H1 (cell line): ENCODE data around the gene TP53I13. TPM values are rescaled to one million over a fixed set of nuclear protein-coding genes. Genes with fewer than 3 reads are reported as not detected.

Source experiments
- CTCF ChIA-PET: fragments of 300-600 bp; sonication (Branson Sonifier 250); formaldehyde crosslinking; loops from one replicate; lab custom pipeline; 2021; ENCODE audit not compliant: partially characterized antibody; lab: Charles Lee
- POLR2A ChIA-PET: fragments of 300-600 bp; sonication (Branson Sonifier 250); formaldehyde crosslinking; loops from one replicate; lab custom pipeline; 2021; ENCODE audit warnings: inconsistent platforms; ENCODE audit not compliant: partially characterized antibody; lab: Charles Lee
- DNase-seq, 2 experiments: peaks; one replicate each; pipeline versions ENCODE4 v3.0.0 to v3.0.0-alpha.2; 2010 to 2022; ENCODE audit warnings: low spot score in 2 of 2, low read depth in 1 of 2, mixed read lengths in 1 of 2
- FAIRE-seq: peaks from 2 replicates; lab custom pipeline; 2011; peaks lifted over from hg19 to GRCh38; lab: Jason Lieb, UNC
- H2AFZ ChIP-seq: 2 replicates; pipeline ENCODE4 v1.8.1; 2012; ENCODE audit warnings: low read length, inconsistent platforms
- H2AK5ac ChIP-seq: 2 replicates; pipeline ENCODE4 v1.6.1; 2013; ENCODE audit warnings: low read depth, low read length
- H2BK120ac ChIP-seq: replicated peaks from 2 replicates; pipeline ENCODE3; 2013; ENCODE audit warnings: low read depth, low read length, inconsistent platforms
- H2BK12ac ChIP-seq: 2 replicates; pipeline ENCODE4 v1.6.1; 2013; ENCODE audit warnings: low read depth, low read length
- H2BK15ac ChIP-seq: 2 replicates; pipeline ENCODE4 v1.6.1; 2013; ENCODE audit warnings: low read length
- H2BK20ac ChIP-seq: 2 replicates; pipeline ENCODE4 v1.6.1; 2013; ENCODE audit warnings: low read length
- H2BK5ac ChIP-seq: 2 replicates; pipeline ENCODE4 v1.6.1; 2013; ENCODE audit warnings: low read depth, low read length
- H3K14ac ChIP-seq: 2 replicates; pipeline ENCODE4 v1.6.1; 2013; ENCODE audit warnings: inconsistent platforms; ENCODE audit not compliant: insufficient read length
- H3K18ac ChIP-seq: 2 replicates; pipeline ENCODE4 v1.6.1; 2013; ENCODE audit warnings: low read length; ENCODE audit errors: extremely low read depth
- H3K23ac ChIP-seq: 2 replicates; pipeline ENCODE4 v1.6.1; 2013; ENCODE audit warnings: inconsistent platforms; ENCODE audit not compliant: insufficient read length
- H3K23me2 ChIP-seq: 2 replicates; pipeline ENCODE4 v1.6.1; 2013; ENCODE audit warnings: low read depth, low read length
- H3K27ac ChIP-seq: 2 replicates; pipeline ENCODE4 v1.6.1; 2011; ENCODE audit warnings: low read depth, low read length, inconsistent platforms
- H3K27me3 ChIP-seq, 4 experiments: replicated peaks in 1 of 4; 1 replicate in 1 of 4; 2 replicates in 3 of 4; pipeline versions ENCODE4 v1.6.1 to v1.8.1; 2011 to 2013; ENCODE audit warnings: low read length in 3 of 4, mild to moderate bottlenecking in 3 of 4, inconsistent platforms in 2 of 4, mixed read lengths in 2 of 4, moderate library complexity in 1 of 4; ENCODE audit not compliant: control insufficient read depth in 3 of 4, insufficient read depth in 3 of 4; ENCODE audit errors: extremely low read depth in 1 of 4
- H3K36me3 ChIP-seq, 4 experiments: 2 replicates each; pipeline versions ENCODE4 v1.6.1 to v1.8.1; 2011 to 2013; ENCODE audit warnings: mild to moderate bottlenecking in 4 of 4, low read length in 3 of 4, moderate library complexity in 2 of 4, control low read depth in 1 of 4, inconsistent platforms in 1 of 4; ENCODE audit not compliant: insufficient read depth in 4 of 4, control insufficient read depth in 2 of 4
- H3K4ac ChIP-seq: replicated peaks from 2 replicates; pipeline ENCODE3; 2013; ENCODE audit warnings: low read length, low read depth, mixed read lengths, inconsistent platforms; ENCODE audit not compliant: insufficient read length
- H3K4me1 ChIP-seq, 4 experiments: replicated peaks in 1 of 4; 1 replicate in 1 of 4; 2 replicates in 3 of 4; pipeline versions ENCODE4 v1.6.1 to v1.8.1; 2011 to 2013; ENCODE audit warnings: low read length in 3 of 4, inconsistent platforms in 2 of 4, mixed read lengths in 1 of 4; ENCODE audit not compliant: insufficient read depth in 4 of 4, control insufficient read depth in 3 of 4
- H3K4me2 ChIP-seq, 2 experiments: 2 replicates each; pipeline versions ENCODE4 v1.6.1 to v1.8.1; 2011 to 2013; ENCODE audit warnings: low read depth in 2 of 2, low read length in 2 of 2, control low read depth in 1 of 2, inconsistent platforms in 1 of 2, mild to moderate bottlenecking in 1 of 2; ENCODE audit not compliant: insufficient read depth in 1 of 2
- H3K4me3 ChIP-seq, 4 experiments: fragments of 200-600, 300-600 bp in 1 of 4; sonication (generic), shearing (Covaris generic), sonication (Bioruptor Twin) in 1 of 4; 2 replicates each; pipeline versions ENCODE4 v1.5.1 to v1.8.1; 2011 to 2016; ENCODE audit warnings: low read length in 4 of 4, low read depth in 3 of 4, control low read depth in 2 of 4, inconsistent platforms in 2 of 4, mild to moderate bottlenecking in 2 of 4, mixed read lengths in 1 of 4, moderate library complexity in 1 of 4; ENCODE audit not compliant: insufficient read depth in 2 of 4; ENCODE audit errors: extremely low read depth in 1 of 4
- H3K56ac ChIP-seq: replicated peaks from 2 replicates; pipeline ENCODE3; 2013; ENCODE audit warnings: low read depth, mild to moderate bottlenecking, mixed read lengths, low read length, inconsistent platforms; ENCODE audit not compliant: insufficient read length
- H3K79me1 ChIP-seq: 2 replicates; pipeline ENCODE4 v1.6.1; 2013; ENCODE audit warnings: low read depth, low read length, control low read depth
- H3K79me2 ChIP-seq, 2 experiments: 2 replicates each; pipeline versions ENCODE4 v1.6.1 to v1.8.1; 2012 to 2013; ENCODE audit warnings: low read length in 2 of 2, mild to moderate bottlenecking in 2 of 2, inconsistent platforms in 1 of 2; ENCODE audit not compliant: insufficient read depth in 2 of 2, control insufficient read depth in 1 of 2
- H3K9ac ChIP-seq, 4 experiments: replicated peaks in 1 of 4; 1 replicate in 1 of 4; 2 replicates in 3 of 4; pipeline versions ENCODE4 v1.6.1 to v1.8.1; 2011 to 2013; ENCODE audit warnings: low read depth in 3 of 4, low read length in 3 of 4, control low read depth in 2 of 4, mild to moderate bottlenecking in 2 of 4, moderate library complexity in 2 of 4, inconsistent platforms in 1 of 4; ENCODE audit errors: extremely low read depth in 1 of 4
- H3K9me3 ChIP-seq, 2 experiments: 2 replicates each; pipeline versions ENCODE4 v1.6.1 to v1.8.1; 2012 to 2013; ENCODE audit warnings: mild to moderate bottlenecking in 2 of 2, moderate library complexity in 2 of 2, control low read depth in 1 of 2, inconsistent platforms in 1 of 2, low read depth in 1 of 2, low read length in 1 of 2, mixed read lengths in 1 of 2; ENCODE audit not compliant: insufficient read depth in 2 of 2
- H4K20me1 ChIP-seq, 2 experiments: replicated peaks in 1 of 2; 2 replicates each; pipeline versions ENCODE3 to v1.8.1; 2011 to 2013; ENCODE audit warnings: inconsistent platforms in 2 of 2, low read length in 2 of 2, mild to moderate bottlenecking in 1 of 2; ENCODE audit not compliant: insufficient read depth in 2 of 2, control insufficient read depth in 1 of 2
- H4K5ac ChIP-seq: 2 replicates; pipeline ENCODE4 v1.6.1; 2013; ENCODE audit warnings: low read length, low read depth, mixed read lengths, inconsistent platforms; ENCODE audit not compliant: insufficient read length
- H4K8ac ChIP-seq: 2 replicates; pipeline ENCODE4 v1.8.0; 2013; ENCODE audit warnings: mild to moderate bottlenecking, moderate library complexity, low read length, inconsistent platforms; ENCODE audit not compliant: insufficient read depth; ENCODE audit errors: extremely low read depth
- H4K91ac ChIP-seq: replicated peaks from 2 replicates; pipeline ENCODE3; 2013; ENCODE audit warnings: low read length, mixed read lengths, inconsistent platforms; ENCODE audit not compliant: insufficient read length
- JUND ChIP-seq: IDR thresholded peaks from 2 replicates; pipeline ENCODE4 v1.6.1; 2011; ENCODE audit warnings: mild to moderate bottlenecking, improper control_type of control experiment, low read length
- SIN3A ChIP-seq, 2 experiments: IDR thresholded peaks in 1 of 2; conservative IDR thresholded peaks in 1 of 2; 2 replicates each; pipeline ENCODE4 v1.6.1; 2011 to 2012; ENCODE audit warnings: low read length in 2 of 2, improper control_type of control experiment in 1 of 2, low read depth in 1 of 2, mild to moderate bottlenecking in 1 of 2
- TAF1 ChIP-seq: IDR thresholded peaks from 2 replicates; pipeline ENCODE4 v1.6.1; 2011; ENCODE audit warnings: mild to moderate bottlenecking, low read depth, low read length
- TAF7 ChIP-seq: optimal IDR thresholded peaks from 2 replicates; pipeline ENCODE3; 2011; ENCODE audit warnings: low read depth, mild to moderate bottlenecking, inconsistent platforms, low read length, moderate library complexity, borderline replicate concordance
- TCF12 ChIP-seq: IDR thresholded peaks from 2 replicates; pipeline ENCODE4 v1.6.1; 2011; ENCODE audit warnings: low read depth, mild to moderate bottlenecking, low read length
- YY1 ChIP-seq: IDR thresholded peaks from 2 replicates; pipeline ENCODE4 v1.6.1; 2011; ENCODE audit warnings: low read depth, mild to moderate bottlenecking, low read length
- WGBS, 2 experiments: shearing (Covaris generic) in 1 of 2; methylation state at CpG; one replicate each; pipeline versions ENCODE4 v1.1.6 to v1.1.7; 2013 to 2015; ENCODE audit warnings: low lambda C conversion rate in 2 of 2, mixed read lengths in 2 of 2, inconsistent platforms in 1 of 2, low coverage in 1 of 2, missing lambda C conversion rate in 1 of 2; ENCODE audit not compliant: insufficient replicate concordance in 2 of 2, insufficient coverage in 1 of 2, insufficient read length in 1 of 2; ENCODE audit errors: extremely low coverage in 1 of 2, missing lambda C conversion rate in 1 of 2; 5-methylcytosine and 5-hydroxymethylcytosine counted together
- polyA plus RNA-seq, 7 experiments: library from polyadenylated mRNA; depleted of rRNA in 3 of 7; stranded (reverse) in 5 of 7; unstranded in 2 of 7; fragments of >200 nt in 5 of 7; fragments of 200-250 nt in 2 of 7; gene quantifications; 1 replicate in 5 of 7; 2 replicates in 1 of 7; 4 replicates in 1 of 7; pipeline versions ENCODE4 v1.2.1 to v1.2.3, GENCODE V29; 2011 to 2013; ENCODE audit warnings: missing spikeins in 2 of 7, mixed read lengths in 2 of 7
- total RNA-seq: library from RNA; stranded (reverse); fragmentation: NEBNext Ultra II Directional; extraction: Animal tissue kit (Norgen Biotek cat#: 25700); gene quantifications from 2 replicates; pipeline ENCODE4 v1.2.1, GENCODE V29; 2021
- TF ChIP-seq, protein P1 (sequence below): IDR thresholded peaks from 2 replicates; pipeline ENCODE4 v1.6.1; 2011; ENCODE audit warnings: low read length, improper control_type of control experiment
- TF ChIP-seq, protein P2 (sequence below): IDR thresholded peaks from 2 replicates; pipeline ENCODE4 v1.6.1; 2012; ENCODE audit warnings: inconsistent platforms

TP53I13 gene
- total and polyA plus RNA-seq, 2 of the 8 experiments (the other 6 are each of a cell fraction or from before 2014, with no cell fraction given) = 22.4 to 35.7 TPM

DNA sequence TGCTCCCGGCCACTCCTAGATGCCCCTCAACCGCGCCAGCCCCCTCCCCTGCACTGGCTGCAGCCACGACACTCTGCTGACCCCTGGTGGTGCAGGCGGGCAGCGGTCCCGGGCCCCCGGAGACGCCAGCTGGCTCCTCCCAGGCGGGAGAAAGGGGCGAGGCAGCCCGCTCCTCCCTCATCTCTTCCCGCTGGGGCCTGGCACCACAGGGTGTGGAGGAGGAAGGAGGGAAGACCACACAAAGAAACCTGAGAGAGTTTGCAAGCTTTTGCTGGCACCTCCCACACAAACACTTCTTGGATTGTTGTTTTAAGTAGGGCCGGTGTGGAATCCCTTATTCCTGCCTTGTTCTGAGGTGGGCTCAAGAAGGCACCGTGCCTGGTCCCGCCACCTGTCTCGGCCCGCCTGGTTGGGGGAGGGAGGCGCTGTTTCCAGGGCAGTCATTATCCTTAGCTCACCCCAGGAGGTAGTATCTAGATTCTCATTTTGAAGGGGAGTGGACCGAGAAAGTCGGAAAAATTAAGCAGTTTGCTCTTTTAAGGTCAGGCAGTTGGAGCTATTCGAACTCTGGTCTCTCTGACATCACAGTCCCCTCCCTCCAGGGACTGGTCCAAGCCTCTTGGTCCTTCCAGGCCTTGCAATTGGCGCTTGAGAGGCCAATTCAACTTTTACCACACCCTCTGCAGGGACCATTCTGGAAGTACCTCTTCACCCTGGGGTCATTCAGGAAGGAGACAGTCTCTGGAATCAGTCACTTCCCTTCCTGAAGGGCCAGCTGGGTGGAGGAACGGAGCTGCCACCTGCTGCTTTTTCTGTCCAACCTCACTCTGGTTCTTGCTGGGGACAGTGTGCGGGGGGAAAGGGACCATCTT, 23.5 kb downstream of the TP53I13 start:
- no peak overlapping the region for H2BK15ac ChIP-seq
- H3K23ac ChIP-seq = no peak overlapping the region
- no peak overlapping the region for H3K27ac ChIP-seq
- peak overlapping the region; percentile 93; the same call in 1 of the 2 replicates for H3K18ac ChIP-seq
- H3K9me3 ChIP-seq = no peaks in the 10 kb centered on the region
- peak overlapping the region; percentile 56 to 76 (median 64) for H3K4me3 ChIP-seq
- no peak overlapping the region for H2BK20ac ChIP-seq
- H4K8ac ChIP-seq = no peak overlapping the region
- DNase-seq (peak in 1 of 2 experiments; percentile 100), FAIRE-seq (no peak)
- H3K4me2 ChIP-seq = peak overlapping the region; percentile 80 to 93
- WGBS, 2 experiments = 6% methylated on average over 25 of the region's 25 CpGs; no CpG with 5 or more reads in 1 of the 2 experiments
- peak overlapping the region; percentile 83; the same call in 1 of the 2 replicates for H2BK12ac ChIP-seq
- no peak overlapping the region for H2AK5ac ChIP-seq
- peak overlapping the region; percentile 18 for H3K56ac ChIP-seq
- no peak overlapping the region for H4K91ac ChIP-seq
- peak overlapping the region; percentile 77; the same call in 1 of the 2 replicates for H2AFZ ChIP-seq
- H3K36me3 ChIP-seq = no peaks in the 10 kb centered on the region
- no peak overlapping the region for H3K4ac ChIP-seq
- H2BK5ac ChIP-seq = peak overlapping the region; percentile 75; the same call in 1 of the 2 replicates
- H3K79me1 ChIP-seq = peaks cover 11% of the 10 kb centered on the region
- H3K27me3 ChIP-seq = peaks cover 0 to 6% (median 5%) of the 10 kb centered on the region in 4 experiments; a peak in 2 of 7 replicates
- POLR2A ChIA-PET = interaction anchor here (0.7 to 3.6 kb wide), 14 partner anchors 11 to 336 kb away, joined by 3 to 30 read pairs (median 6); partner anchors contain the start of genes NUFIP2, TAOK1 and TP53I13
- H3K23me2 ChIP-seq = peaks cover 38% of the 10 kb centered on the region
- CTCF ChIA-PET = interaction anchor here (0.6 to 5.0 kb wide), 16 partner anchors 14 to 1016 kb away, joined by 3 to 167 read pairs (median 4); partner anchors contain the start of genes CORO6 and TP53I13
- peaks cover 9 to 29% of the 10 kb centered on the region in 2 experiments for H4K20me1 ChIP-seq
- H3K79me2 ChIP-seq = peaks cover 0 to 39% of the 10 kb centered on the region in 2 experiments; a peak in 2 of 4 replicates
- peak overlapping the region; percentile 25 for H4K5ac ChIP-seq
- no peak overlapping the region for H2BK120ac ChIP-seq
- H3K14ac ChIP-seq = no peak overlapping the region
- peaks cover 1 to 56% (median 39%) of the 10 kb centered on the region in 4 experiments for H3K4me1 ChIP-seq
- peak overlapping the region in 2 of 4 experiments; percentile 28 to 31; a peak in 2 of 7 replicates for H3K9ac ChIP-seq
- TF ChIP-seq YY1 (peak; percentile 34; the same call in 1 of the 2 replicates), SIN3A (conservative IDR thresholded peaks at IDR 0.05 in 1 of 2, IDR thresholded peaks at IDR 0.05 in 1 of 2; ENCODE audit: low read depth in 1 of 2, low read length in 2 of 2) (peak; percentile 62 to 92; a peak in 2 of 4 replicates), TAF1 (0 out of 2 replicates have a peak, but pooled peaks have one; percentile 41), TAF7 (no peak), TCF12 (no peak), JUND (peak; percentile 35; the same call in 1 of the 2 replicates)
- TF ChIP-seq, protein P1, sequence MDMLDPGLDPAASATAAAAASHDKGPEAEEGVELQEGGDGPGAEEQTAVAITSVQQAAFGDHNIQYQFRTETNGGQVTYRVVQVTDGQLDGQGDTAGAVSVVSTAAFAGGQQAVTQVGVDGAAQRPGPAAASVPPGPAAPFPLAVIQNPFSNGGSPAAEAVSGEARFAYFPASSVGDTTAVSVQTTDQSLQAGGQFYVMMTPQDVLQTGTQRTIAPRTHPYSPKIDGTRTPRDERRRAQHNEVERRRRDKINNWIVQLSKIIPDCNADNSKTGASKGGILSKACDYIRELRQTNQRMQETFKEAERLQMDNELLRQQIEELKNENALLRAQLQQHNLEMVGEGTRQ = no peak
- TF ChIP-seq, protein P2, sequence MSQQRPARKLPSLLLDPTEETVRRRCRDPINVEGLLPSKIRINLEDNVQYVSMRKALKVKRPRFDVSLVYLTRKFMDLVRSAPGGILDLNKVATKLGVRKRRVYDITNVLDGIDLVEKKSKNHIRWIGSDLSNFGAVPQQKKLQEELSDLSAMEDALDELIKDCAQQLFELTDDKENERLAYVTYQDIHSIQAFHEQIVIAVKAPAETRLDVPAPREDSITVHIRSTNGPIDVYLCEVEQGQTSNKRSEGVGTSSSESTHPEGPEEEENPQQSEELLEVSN = peak; percentile 33; the same call in 1 of the 2 replicates
